Lower lobe of right lung (tissue), 2 donors: Measurements from ENCODE around the gene MYZAP. TPM values are rescaled to one million over a fixed set of nuclear protein-coding genes. Genes with fewer than 3 reads are reported as not detected.
A peak's percentile ranks its signal among the peaks of the same experiment; 100 is the strongest.

Source experiments
- ATAC-seq, 2 donors: fragments of 200-7000 bp; cut with Tn5 transposase; one replicate each; pipeline ENCODE4 v1.9.1; 2020 to 2022; ENCODE audit warnings: mild to moderate bottlenecking in 2 of 2, moderate library complexity in 2 of 2
- DNase-seq: peaks from one replicate; pipeline ENCODE4 v3.0.0-alpha.2; 2020
- H3K27ac ChIP-seq: fragments of 200-600 bp; one replicate; pipeline ENCODE4 v1.8.0; 2022
- H3K27me3 ChIP-seq: fragments of 200-600 bp; one replicate; pipeline ENCODE4 v1.8.0; 2022; ENCODE audit warnings: low read depth
- H3K36me3 ChIP-seq: fragments of 200-600 bp; one replicate; pipeline ENCODE4 v1.8.0; 2022; ENCODE audit warnings: mild to moderate bottlenecking
- H3K4me1 ChIP-seq: fragments of 200-600 bp; one replicate; pipeline ENCODE4 v1.8.0; 2022
- H3K4me3 ChIP-seq: fragments of 200-600 bp; one replicate; pipeline ENCODE4 v1.8.0; 2022; ENCODE audit warnings: mild to moderate bottlenecking
- H3K9me3 ChIP-seq: fragments of 200-600 bp; one replicate; pipeline ENCODE4 v1.8.0; 2022
- CTCF ChIP-seq: fragments of 200-600 bp; IDR thresholded peaks from one replicate; pipeline ENCODE4 v1.8.0; 2022; ENCODE audit warnings: antibody characterized with exemption, mild to moderate bottlenecking
- intact Hi-C: fragments of 100-400 bp; cut with DNase I; formaldehyde crosslinking; loops from one replicate; pipeline ENCODE4 v1.11.0; 2022
- total RNA-seq: library from RNA; stranded (reverse); fragmentation: NEBNext Ultra II Directional; extraction: Animal tissue kit (Norgen Biotek cat#: 25700); gene quantifications from one replicate; pipeline ENCODE4 v1.2.1, GENCODE V29; 2021
- donor health status: DM: no; HTN: yes; CAD: no; lungs with severe emphysema.

Gene MYZAP
- total RNA-seq, 1 donor from 2014 or later, result 41.3 TPM

- intact Hi-C loops, result no loop called here
- Histone ChIP-seq H3K27ac (no peak overlapping the region), H3K27me3 (no peaks in the 10 kb centered on the region), H3K36me3 (no peaks in the 10 kb centered on the region), H3K9me3 (no peaks in the 10 kb centered on the region), H3K4me3 (no peak overlapping the region), H3K4me1 (peaks cover 13% of the 10 kb centered on the region)
- no peak for DNase-seq
- ATAC-seq, result no peak
- no peak for TF ChIP-seq CTCF
Measured at GRCh38 chr15:57604507-57604906, 12.8 kb downstream of the MYZAP start.

- Histone ChIP-seq H3K27me3 (no peaks in the 10 kb centered on the region), H3K27ac (no peak overlapping the region), H3K9me3 (no peaks in the 10 kb centered on the region), H3K4me3 (no peak overlapping the region), H3K4me1 (peaks cover 13% of the 10 kb centered on the region), H3K36me3 (no peaks in the 10 kb centered on the region)
- no peak for DNase-seq
- no peak for TF ChIP-seq CTCF
- no peak for ATAC-seq
- intact Hi-C loops, result no loop called here
Measured at GRCh38 chr15:57605491-57605890, 13.8 kb downstream of the MYZAP start.

DNA sequence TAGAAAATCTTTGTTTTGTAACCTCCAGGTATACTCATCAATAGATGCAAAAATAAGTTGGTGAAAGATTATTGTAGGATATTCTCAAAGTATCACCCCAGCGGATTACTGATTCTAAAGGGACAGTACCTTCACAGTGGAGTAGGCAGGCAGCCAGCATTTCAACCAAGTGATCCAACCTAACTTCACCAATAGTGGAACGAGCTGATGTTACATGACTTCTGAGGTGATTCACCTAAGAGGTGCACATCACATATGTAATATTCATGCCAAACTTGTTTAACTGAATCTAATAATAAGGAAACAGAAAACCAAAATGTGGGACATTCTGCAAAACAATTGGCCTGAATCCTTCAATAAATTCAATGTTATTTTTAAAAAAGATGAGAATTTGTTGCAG is 14.3 kb downstream of the MYZAP start:
- no peak for TF ChIP-seq CTCF
- intact Hi-C loops, result no loop called here
- Histone ChIP-seq H3K4me3 (no peak overlapping the region), H3K27ac (no peak overlapping the region), H3K36me3 (no peaks in the 10 kb centered on the region), H3K27me3 (no peaks in the 10 kb centered on the region), H3K4me1 (peaks cover 13% of the 10 kb centered on the region), H3K9me3 (no peaks in the 10 kb centered on the region)
- no peak for ATAC-seq
- DNase-seq, result no peak

DNA sequence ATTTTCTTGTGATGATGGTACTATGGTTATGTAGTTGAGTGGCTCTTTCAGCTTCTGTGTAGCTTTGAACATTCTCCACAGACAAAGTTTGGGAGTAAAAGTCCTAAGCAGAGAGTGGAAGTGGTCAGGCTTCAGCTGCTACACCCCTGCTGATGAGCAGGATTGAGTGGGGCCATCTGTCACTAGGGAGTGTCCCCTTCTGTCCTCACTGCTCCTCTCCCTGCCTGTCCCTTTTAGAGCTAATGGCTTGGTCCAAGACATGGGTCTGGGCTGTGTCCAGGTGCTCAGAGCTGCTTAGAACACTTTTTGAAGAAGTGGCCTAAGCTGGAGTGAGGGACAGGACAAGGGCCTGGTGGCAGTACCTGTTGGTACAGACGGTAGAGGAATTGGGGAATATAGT is 15.1 kb downstream of the MYZAP start:
- Histone ChIP-seq H3K27ac (peak overlapping the region; percentile 39), H3K4me3 (no peak overlapping the region), H3K27me3 (no peaks in the 10 kb centered on the region), H3K36me3 (no peaks in the 10 kb centered on the region), H3K9me3 (no peaks in the 10 kb centered on the region), H3K4me1 (peaks cover 20% of the 10 kb centered on the region)
- no peak for ATAC-seq
- TF ChIP-seq CTCF, result no peak
- intact Hi-C loops, result no loop called here
- no peak for DNase-seq

- no peak for TF ChIP-seq CTCF
- intact Hi-C loops, result no loop called here
- H3K4me1 ChIP-seq, result peaks cover 26% of the 10 kb centered on the region
- H3K4me3 ChIP-seq, result no peak overlapping the region
- no peaks in the 10 kb centered on the region for H3K9me3 ChIP-seq
- ATAC-seq, result peak; percentile 89 to 93
- H3K27ac ChIP-seq, result peak overlapping the region; percentile 39
- H3K27me3 ChIP-seq, result no peaks in the 10 kb centered on the region
- DNase-seq, result peak; percentile 70
- H3K36me3 ChIP-seq, result no peaks in the 10 kb centered on the region
Measured at GRCh38 chr15:57607570-57608000, 15.9 kb downstream of the MYZAP start.
